GM12878 (cell line): ENCODE results near the gene RASGRF2. TPM values are rescaled to one million over a fixed set of nuclear protein-coding genes. Genes with fewer than 3 reads are reported as not detected.

Source experiments
- ATAC-seq: fragments of 200-7000 bp; cut with Tn5 transposase; 3 replicates; pipeline ENCODE4 v1.9.1; 2020; ENCODE audit warnings: mild to moderate bottlenecking, moderate library complexity
- BruUV-seq: library from RNA; stranded (reverse); fragments of 400-500 nt; replicated peaks from 2 replicates; lab custom pipeline; 2021; lab: Mats Ljungman, UMichigan
- CTCF ChIA-PET: fragments of 300-600 bp; sonication (Branson Sonifier 250); formaldehyde crosslinking; extraction: SDS; loops from one replicate; lab custom pipeline; 2021; ENCODE audit warnings: inconsistent platforms; lab: Yijun Ruan, JAX
- POLR2A ChIA-PET: fragments of 350-600 bp; formaldehyde crosslinking; extraction: SDS; loops from one replicate; lab custom pipeline; 2021; ENCODE audit warnings: inconsistent platforms; lab: Charles Lee
- RAD21 ChIA-PET: fragments of 300-600 bp; sonication (Branson Sonifier 250); formaldehyde crosslinking; loops from one replicate; lab custom pipeline; 2023; ENCODE audit warnings: antibody characterized with exemption; ENCODE audit not compliant: unreplicated experiment; lab: Charles Lee
- SMC1A ChIA-PET: fragments of 300-600 bp; sonication (Branson Sonifier 250); formaldehyde crosslinking; loops from one replicate; lab custom pipeline; 2023; ENCODE audit not compliant: unreplicated experiment, uncharacterized antibody; lab: Charles Lee
- DNase-seq: peaks from one replicate; pipeline ENCODE4 v3.0.0-alpha.2; 2011; ENCODE audit warnings: low read depth, low spot score
- FAIRE-seq: peaks from 3 replicates; lab custom pipeline; 2011; peaks lifted over from hg19 to GRCh38; lab: Jason Lieb, UNC
- H2AFZ ChIP-seq: 2 replicates; pipeline ENCODE4 v1.6.0; 2011; ENCODE audit warnings: low read depth, low read length, control low read depth; ENCODE audit not compliant: control insufficient read depth
- H3K27ac ChIP-seq: 2 replicates; pipeline ENCODE4 v1.5.1; 2011; ENCODE audit warnings: control low read depth; ENCODE audit not compliant: control insufficient read depth, insufficient read depth
- H3K27me3 ChIP-seq, 2 experiments: replicated peaks in 1 of 2; 2 replicates each; pipeline versions ENCODE4 v1.6.0 to v1.6.1; 2011; ENCODE audit warnings: low read length in 1 of 2; ENCODE audit not compliant: control insufficient read depth in 2 of 2, insufficient read depth in 2 of 2
- H3K36me3 ChIP-seq, 2 experiments: 2 replicates each; pipeline ENCODE4 v1.5.1; 2011; ENCODE audit warnings: low read length in 1 of 2; ENCODE audit not compliant: control insufficient read depth in 2 of 2, insufficient read depth in 2 of 2
- H3K4me1 ChIP-seq: 2 replicates; pipeline ENCODE4 v1.6.1; 2011; ENCODE audit warnings: mild to moderate bottlenecking, low read length, moderate library complexity, mixed read lengths; ENCODE audit not compliant: control insufficient read depth, insufficient read depth
- H3K4me2 ChIP-seq: 2 replicates; pipeline ENCODE4 v1.6.0; 2011; ENCODE audit warnings: control low read depth; ENCODE audit not compliant: control insufficient read depth, insufficient read depth
- H3K4me3 ChIP-seq: fragments of 200-600 bp; sonication (generic); 2 replicates; pipeline ENCODE4 v1.5.1; 2016
- H3K79me2 ChIP-seq: 2 replicates; pipeline ENCODE4 v1.6.0; 2011; ENCODE audit warnings: low read length; ENCODE audit not compliant: control insufficient read depth, insufficient read depth
- H3K9ac ChIP-seq: 2 replicates; pipeline ENCODE4 v1.8.0; 2011; ENCODE audit warnings: low read length, control low read depth, mixed read lengths; ENCODE audit not compliant: control insufficient read depth, insufficient read depth
- H3K9me3 ChIP-seq: replicated peaks from 3 replicates; pipeline ENCODE4 v1.5.1; 2011; ENCODE audit warnings: mild to moderate bottlenecking, low read length; ENCODE audit not compliant: control insufficient read depth, insufficient read depth
- H4K20me1 ChIP-seq: 2 replicates; pipeline ENCODE4 v1.6.0; 2011; ENCODE audit not compliant: control insufficient read depth, insufficient read depth
- ATF7 ChIP-seq: fragments of 450-650 bp; IDR thresholded peaks from 2 replicates; pipeline ENCODE4 v1.6.1; 2016; ENCODE audit warnings: low read depth, mild to moderate bottlenecking
- BCL11A ChIP-seq: IDR thresholded peaks from 2 replicates; pipeline ENCODE4 v1.6.1; 2011; ENCODE audit warnings: low read depth, low read length
- EP300 ChIP-seq, 2 experiments: fragments of 150-350 bp in 1 of 2; IDR thresholded peaks; 2 replicates each; pipeline ENCODE4 v1.6.1; 2011 to 2012; ENCODE audit warnings: low read depth in 2 of 2, low read length in 2 of 2, borderline replicate concordance in 1 of 2, improper control_type of control experiment in 1 of 2, inconsistent platforms in 1 of 2; ENCODE audit not compliant: control insufficient read depth in 1 of 2
- IKZF1 ChIP-seq: fragments of 450-650 bp; conservative IDR thresholded peaks from 2 replicates; pipeline ENCODE4 v1.6.1; 2017; ENCODE audit warnings: antibody characterized with exemption, mild to moderate bottlenecking
- LARP7 ChIP-seq: fragments of 450-650 bp; IDR thresholded peaks from 2 replicates; pipeline ENCODE4 v1.6.1; 2017; ENCODE audit warnings: mild to moderate bottlenecking
- NFYA ChIP-seq: IDR thresholded peaks from 2 replicates; pipeline ENCODE4 v1.6.1; 2011; ENCODE audit warnings: low read depth, mild to moderate bottlenecking, low read length, improper control_type of control experiment, borderline replicate concordance
- RELA ChIP-seq: fragments of 450-650 bp; IDR thresholded peaks from 2 replicates; pipeline ENCODE4 v1.8.0; 2014; ENCODE audit warnings: borderline replicate concordance; ENCODE audit not compliant: partially characterized antibody
- SUPT20H ChIP-seq: IDR thresholded peaks from 2 replicates; pipeline ENCODE4 v1.6.1; 2011; ENCODE audit warnings: low read depth, mild to moderate bottlenecking, low read length, moderate library complexity, borderline replicate concordance; ENCODE audit not compliant: control insufficient read depth
- WGBS: methylation state at CpG from one replicate; pipeline ENCODE4 v1.1.6; 2016; ENCODE audit warnings: low lambda C conversion rate; ENCODE audit not compliant: insufficient replicate concordance, insufficient coverage; ENCODE audit errors: missing lambda C conversion rate; 5-methylcytosine and 5-hydroxymethylcytosine counted together
- in situ Hi-C: fragments of 300-500 bp; cut with MboI; formaldehyde crosslinking; loops from 9 replicates; pipeline ENCODE4 v1.14.3; 2018; ENCODE audit warnings: mixed read lengths
- intact Hi-C: fragments of 100-400 bp; cut with micrococcal nuclease; formaldehyde crosslinking; loops from one replicate; pipeline ENCODE4 v1.14.2; 2022; ENCODE audit not compliant: unreplicated experiment
- polyA plus RNA-seq, 11 experiments: library from polyadenylated mRNA; depleted of rRNA in 4 of 11; unstranded in 6 of 11; stranded (reverse) in 5 of 11; fragments of >200 nt; fragmentation: Nextera tagmentation in 4 of 11; fragmentation: Illumina TruSeq in 1 of 11; extraction: Ambion mirVana in 4 of 11; extraction: Trizol in 1 of 11; gene quantifications; 1 replicate in 1 of 11; 2 replicates in 10 of 11; pipeline versions ENCODE4 v1.2.1 to v1.2.3, GENCODE V29; 2011 to 2016; ENCODE audit warnings: inconsistent platforms in 2 of 11, missing spikeins in 2 of 11, low read depth in 1 of 11
- total RNA-seq, 4 experiments: library from RNA; depleted of rRNA in 3 of 4; stranded (reverse); fragments of >200 nt in 3 of 4; fragmentation: Illumina TruSeq in 1 of 4; extraction: Trizol in 1 of 4; gene quantifications; 2 replicates each; pipeline versions ENCODE4 v1.2.1 to v1.2.3, GENCODE V29; 2013 to 2021
- TF ChIP-seq, protein P1 (sequence below): fragments of 450-650 bp; IDR thresholded peaks from 2 replicates; pipeline ENCODE4 v1.6.1; 2017; ENCODE audit warnings: borderline replicate concordance

Gene RASGRF2
- total and polyA plus RNA-seq, 10 of the 15 experiments (the other 5 are each of a cell fraction or from before 2014, with no cell fraction given) = 0.05 to 0.24 (median 0.07) TPM

DNA sequence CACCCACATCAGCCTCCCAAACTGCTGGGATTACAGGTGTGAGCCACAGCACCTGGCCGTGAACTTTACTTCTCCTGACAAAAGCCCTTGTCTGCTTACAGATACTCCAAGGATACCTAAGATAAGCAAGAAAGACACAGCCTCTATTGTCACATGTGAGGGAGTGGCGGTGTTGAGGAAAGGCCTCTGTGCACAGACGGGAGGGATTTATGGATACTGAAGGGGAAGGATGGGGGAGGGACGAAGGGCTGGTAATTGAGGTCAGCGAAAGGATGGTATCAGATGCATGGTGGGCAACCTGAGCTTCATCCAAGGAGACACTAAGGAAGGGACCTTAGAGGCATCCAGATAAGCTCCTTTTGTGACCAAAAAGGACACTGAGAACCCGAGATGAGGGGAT lies 206.3 kb downstream of the RASGRF2 start:
- DNase-seq = no peak
- no peak overlapping the region for H3K9ac ChIP-seq
- BruUV-seq = no TSS peak
- CTCF ChIA-PET = interaction anchor here (0.6 to 4.2 kb wide), 14 partner anchors 10 to 497 kb away, joined by 3 to 24 read pairs (median 6); no protein-coding TSS in a partner anchor
- H3K27me3 ChIP-seq = 0 out of 4 replicates have a peak, but pooled peaks cover 0 to 1% of the 10 kb centered on the region in 2 experiments
- intact Hi-C loops = loop anchor here (10.0 kb wide), 1 partner anchor 282 kb away; no protein-coding TSS in a partner anchor
- H3K27ac ChIP-seq = no peak overlapping the region
- FAIRE-seq = no peak
- H3K4me3 ChIP-seq = no peak overlapping the region
- ATAC-seq = no peak
- SMC1A ChIA-PET = interaction anchor here (0.7 to 2.6 kb wide), 12 partner anchors 13 to 493 kb away, joined by 3 to 13 read pairs (median 4); no protein-coding TSS in a partner anchor
- peaks cover 5% of the 10 kb centered on the region for H3K4me1 ChIP-seq
- H3K36me3 ChIP-seq = no peaks in the 10 kb centered on the region
- H4K20me1 ChIP-seq = no peaks in the 10 kb centered on the region
- WGBS = 54% methylated on average over 6 of the region's 6 CpGs
- no peak overlapping the region for H2AFZ ChIP-seq
- no peaks in the 10 kb centered on the region for H3K79me2 ChIP-seq
- no peaks in the 10 kb centered on the region for H3K9me3 ChIP-seq
- RAD21 ChIA-PET = interaction anchor here (2.2 kb wide), 1 partner anchor 479 kb away, joined by 11 read pairs; no protein-coding TSS in a partner anchor
- in situ Hi-C loops = loop anchor here (10.0 kb wide), 1 partner anchor 462 kb away; no protein-coding TSS in a partner anchor
- TF ChIP-seq, protein P1, sequence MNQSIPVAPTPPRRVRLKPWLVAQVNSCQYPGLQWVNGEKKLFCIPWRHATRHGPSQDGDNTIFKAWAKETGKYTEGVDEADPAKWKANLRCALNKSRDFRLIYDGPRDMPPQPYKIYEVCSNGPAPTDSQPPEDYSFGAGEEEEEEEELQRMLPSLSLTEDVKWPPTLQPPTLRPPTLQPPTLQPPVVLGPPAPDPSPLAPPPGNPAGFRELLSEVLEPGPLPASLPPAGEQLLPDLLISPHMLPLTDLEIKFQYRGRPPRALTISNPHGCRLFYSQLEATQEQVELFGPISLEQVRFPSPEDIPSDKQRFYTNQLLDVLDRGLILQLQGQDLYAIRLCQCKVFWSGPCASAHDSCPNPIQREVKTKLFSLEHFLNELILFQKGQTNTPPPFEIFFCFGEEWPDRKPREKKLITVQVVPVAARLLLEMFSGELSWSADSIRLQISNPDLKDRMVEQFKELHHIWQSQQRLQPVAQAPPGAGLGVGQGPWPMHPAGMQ = no peak
- no peak for TF ChIP-seq BCL11A
- no peak for TF ChIP-seq RELA
- no peak for TF ChIP-seq LARP7
- no peak for TF ChIP-seq SUPT20H
- TF ChIP-seq NFYA = no peak
- TF ChIP-seq ATF7 = no peak
- no peak for TF ChIP-seq IKZF1
- no peak for TF ChIP-seq EP300 (IDR thresholded peaks at IDR 0.05; ENCODE audit: borderline replicate concordance in 1 of 2, control insufficient read depth in 1 of 2, low read depth in 2 of 2, low read length in 2 of 2)
- POLR2A ChIA-PET = no interaction called here
- H3K4me2 ChIP-seq = no peak overlapping the region
